NCI-H1930 (cell line): ENCODE data around the gene IFI16.
"Not testable (repeated sequence)": the region's sequence is repeated elsewhere in the genome, so short reads cannot be mapped to it uniquely, and the experiment has no call there.

Source experiments
- DNase-seq, 2 experiments: peaks; one replicate each; lab custom pipeline; 2025; lab: John Stamatoyannopoulos, UW

Gene IFI16

DNA sequence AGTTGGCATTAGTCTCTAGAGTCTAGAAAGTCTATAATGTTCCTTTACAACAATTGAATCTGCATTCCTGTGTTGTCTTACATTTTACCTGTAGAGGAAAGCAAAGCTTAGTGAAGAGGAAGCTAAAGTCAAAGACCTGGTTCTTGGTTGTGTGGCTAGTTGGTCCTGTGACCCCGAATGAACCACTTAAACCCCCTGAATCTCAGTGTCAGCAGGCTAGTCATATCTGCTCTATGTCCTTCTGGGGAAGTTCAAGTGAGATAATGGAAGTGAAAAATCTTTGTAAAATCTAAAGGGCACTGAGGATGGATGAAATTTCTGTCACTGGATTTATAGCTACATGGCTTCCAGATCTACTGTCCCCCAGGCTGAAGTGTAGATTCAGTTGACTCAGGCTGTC is 90.9 kb downstream of the IFI16 start:
- no peak for DNase-seq

DNA sequence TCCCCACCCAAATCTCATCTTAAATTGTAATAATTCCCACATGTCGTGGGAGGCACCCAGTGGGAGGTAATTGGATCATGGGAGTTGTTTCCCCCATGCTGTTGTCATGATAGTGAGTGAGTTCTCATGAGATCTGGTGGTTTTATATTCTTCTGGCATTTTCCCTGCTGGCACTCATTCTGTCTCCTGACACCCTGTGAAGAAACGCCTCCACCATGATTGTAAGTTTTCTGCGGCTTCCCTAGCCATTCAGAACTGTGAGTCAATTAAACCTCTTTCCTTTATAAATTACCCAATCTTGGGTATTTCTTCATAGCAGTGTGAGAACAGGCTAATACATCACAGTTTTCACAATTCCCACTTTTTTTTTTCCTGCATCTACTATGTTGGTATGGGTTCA is 93.3 kb downstream of the IFI16 start:
- not testable (repeated sequence) for DNase-seq
